ENCODE results near the gene PHC2. TPM values are rescaled to one million over a fixed set of nuclear protein-coding genes. Genes with fewer than 3 reads are reported as not detected.
A peak's percentile ranks its signal among the peaks of the same experiment; 100 is the strongest.

PHC2 gene
- polyA plus RNA-seq, 1 donor (not counting 4 experiments of a cell fraction or from before 2014, with no cell fraction given): 51.7 TPM

GRCh38 chr1:33377013-33377412, 53.9 kb downstream of the PHC2 start:
- TF ChIP-seq EZH2 (IDR thresholded peaks at IDR 0.05; ENCODE audit: low read length) (no peak), CTCF (optimal IDR thresholded peaks at IDR 0.05 in 1 of 3, IDR thresholded peaks at IDR 0.05 in 1 of 3, conservative IDR thresholded peaks at IDR 0.05 in 1 of 3; ENCODE audit: extremely low read depth in 1 of 3, insufficient read depth in 2 of 3, low read length in 3 of 3) (no peak)
- Histone ChIP-seq H3K79me2 (ENCODE audit: control insufficient read depth, insufficient read depth, low read length) (peaks cover 14% of the 10 kb centered on the region), H2AFZ (ENCODE audit: control insufficient read depth, low read length) (no peak overlapping the region), H3K27ac (ENCODE audit: control insufficient read depth, insufficient read depth, low read length) (no peak overlapping the region), H3K4me1 (ENCODE audit: control insufficient read depth, extremely low read depth, insufficient read depth, low read length) (peaks cover 24% of the 10 kb centered on the region), H3K36me3 (ENCODE audit: control insufficient read depth in 2 of 2, extremely low read depth in 1 of 2, insufficient read depth in 2 of 2, low read length in 2 of 2) (peaks cover 0 to 7% of the 10 kb centered on the region in 2 experiments), H3K4me2 (ENCODE audit: control insufficient read depth, extremely low read depth, insufficient read depth, low read depth, low read length) (no peak overlapping the region), H3K9me3 (ENCODE audit: control insufficient read depth, low read depth, low read length) (no peaks in the 10 kb centered on the region), H3K9me1 (ENCODE audit: control insufficient read depth, extremely low read depth, insufficient read depth, low read length) (no peaks in the 10 kb centered on the region), H3K9ac (ENCODE audit: control insufficient read depth, extremely low read depth, insufficient read depth, low read length) (no peak overlapping the region), H3K27me3 (ENCODE audit: control insufficient read depth, extremely low read depth, insufficient read depth, low read length) (no peaks in the 10 kb centered on the region), H3K4me3 (ENCODE audit: control insufficient read depth in 2 of 3, extremely low read depth in 1 of 3, insufficient read depth in 2 of 3, low read depth in 1 of 3, low read length in 3 of 3) (no peak overlapping the region), H4K20me1 (ENCODE audit: control insufficient read depth, extremely low read depth, insufficient read depth, low read length) (no peaks in the 10 kb centered on the region)
- DNase-seq (ENCODE audit: low read depth, low spot score): no peak
- dilution Hi-C loops (cut with MboI; ENCODE audit: extremely low pct_ligation_motif_present, low sequenced_read_pairs): no loop called here
- FAIRE-seq: peak; percentile 66

GRCh38 chr1:33375316-33375715, 55.6 kb downstream of the PHC2 start:
- FAIRE-seq (no peak), DNase-seq (ENCODE audit: low read depth, low spot score) (no peak)
- Histone ChIP-seq H2AFZ (ENCODE audit: control insufficient read depth, low read length) (no peak overlapping the region), H3K9me1 (ENCODE audit: control insufficient read depth, extremely low read depth, insufficient read depth, low read length) (no peaks in the 10 kb centered on the region), H3K9me3 (ENCODE audit: control insufficient read depth, low read depth, low read length) (no peaks in the 10 kb centered on the region), H3K4me1 (ENCODE audit: control insufficient read depth, extremely low read depth, insufficient read depth, low read length) (peaks cover 16% of the 10 kb centered on the region), H4K20me1 (ENCODE audit: control insufficient read depth, extremely low read depth, insufficient read depth, low read length) (no peaks in the 10 kb centered on the region), H3K4me3 (ENCODE audit: control insufficient read depth in 2 of 3, extremely low read depth in 1 of 3, insufficient read depth in 2 of 3, low read depth in 1 of 3, low read length in 3 of 3) (no peak overlapping the region), H3K4me2 (ENCODE audit: control insufficient read depth, extremely low read depth, insufficient read depth, low read depth, low read length) (no peak overlapping the region), H3K36me3 (ENCODE audit: control insufficient read depth in 2 of 2, extremely low read depth in 1 of 2, insufficient read depth in 2 of 2, low read length in 2 of 2) (peaks cover 0 to 11% of the 10 kb centered on the region in 2 experiments), H3K9ac (ENCODE audit: control insufficient read depth, extremely low read depth, insufficient read depth, low read length) (no peak overlapping the region), H3K79me2 (ENCODE audit: control insufficient read depth, insufficient read depth, low read length) (peaks cover 11% of the 10 kb centered on the region), H3K27ac (ENCODE audit: control insufficient read depth, insufficient read depth, low read length) (no peak overlapping the region), H3K27me3 (ENCODE audit: control insufficient read depth, extremely low read depth, insufficient read depth, low read length) (no peaks in the 10 kb centered on the region)
- dilution Hi-C loops (cut with MboI; ENCODE audit: extremely low pct_ligation_motif_present, low sequenced_read_pairs): no loop called here
- TF ChIP-seq EZH2 (IDR thresholded peaks at IDR 0.05; ENCODE audit: low read length) (no peak), CTCF (optimal IDR thresholded peaks at IDR 0.05 in 1 of 3, IDR thresholded peaks at IDR 0.05 in 1 of 3, conservative IDR thresholded peaks at IDR 0.05 in 1 of 3; ENCODE audit: extremely low read depth in 1 of 3, insufficient read depth in 2 of 3, low read length in 3 of 3) (no peak)
